AG08396 (cell line): ENCODE results near the gene GPR3.
"Not testable (repeated sequence)": the region's sequence is repeated elsewhere in the genome, so short reads cannot be mapped to it uniquely, and the experiment has no call there.

Experiments
- DNase-seq: peaks from one replicate; pipeline ENCODE4 v3.0.0; 2012; ENCODE audit warnings: low spot score, mixed read lengths

Gene GPR3

DNA sequence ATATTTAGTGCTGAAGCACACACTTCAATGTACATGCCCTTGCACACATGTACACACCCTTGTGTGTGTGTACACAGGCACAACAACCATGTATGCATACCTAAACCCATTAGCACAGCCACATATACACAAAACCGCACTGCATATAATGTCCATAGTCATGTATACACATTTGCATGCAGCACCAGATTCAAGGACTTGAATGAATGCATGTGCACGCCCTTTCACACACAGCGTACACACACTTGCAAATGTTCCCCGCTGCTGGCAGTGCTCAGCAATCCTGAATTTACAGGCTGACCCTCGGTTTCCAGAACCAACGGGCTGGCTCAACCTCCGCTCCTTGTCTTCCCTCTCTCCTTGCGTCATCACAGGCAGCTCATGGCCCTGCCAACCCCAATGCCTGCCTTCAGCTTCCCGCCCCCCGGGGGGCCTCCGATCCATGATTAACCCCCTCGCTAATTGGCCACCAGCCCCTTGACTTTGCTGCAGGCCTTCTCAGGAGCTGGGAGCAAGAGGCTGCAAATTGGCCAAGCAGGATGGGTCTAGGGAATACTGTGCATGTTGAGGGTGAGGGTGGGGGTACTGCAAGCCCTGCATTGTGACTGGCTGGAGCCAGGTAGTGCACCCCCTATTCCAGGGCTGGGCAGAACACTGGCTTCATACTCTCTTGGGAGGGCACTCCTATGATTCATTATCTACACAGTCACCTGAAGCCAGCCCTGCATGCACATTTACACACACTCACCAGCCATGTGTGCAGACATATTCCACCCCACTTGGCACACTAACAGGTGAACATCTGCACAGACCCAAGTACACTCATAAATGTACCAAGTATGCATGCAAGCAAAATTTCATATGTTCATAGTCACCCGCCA, 7.9 kb downstream of the GPR3 start:
- DNase-seq = peak; percentile 21

GRCh38 chr1:27400963-27401341, 8.5 kb downstream of the GPR3 start:
- DNase-seq = no peak

DNA sequence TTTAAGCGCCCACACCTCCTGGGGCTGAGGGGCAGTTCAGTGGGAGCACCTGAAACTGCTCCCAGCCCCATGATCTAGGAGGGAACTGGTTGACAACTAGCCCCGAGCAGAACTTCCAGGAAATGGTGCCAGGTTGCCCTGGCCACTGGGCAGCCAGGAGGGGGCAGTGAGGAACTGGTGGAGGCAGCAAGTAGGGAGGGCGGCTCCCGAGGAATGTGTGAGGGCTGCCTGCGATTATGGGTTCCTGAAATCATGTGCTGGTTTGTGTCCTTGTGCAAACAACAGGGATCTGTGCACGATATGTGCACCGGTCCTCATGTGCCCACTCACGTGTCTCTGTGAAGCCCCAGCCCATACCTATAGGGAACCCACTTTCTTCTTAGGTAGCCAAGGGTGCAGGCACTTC, 9.9 kb downstream of the GPR3 start:
- DNase-seq = peak; percentile 72

DNA sequence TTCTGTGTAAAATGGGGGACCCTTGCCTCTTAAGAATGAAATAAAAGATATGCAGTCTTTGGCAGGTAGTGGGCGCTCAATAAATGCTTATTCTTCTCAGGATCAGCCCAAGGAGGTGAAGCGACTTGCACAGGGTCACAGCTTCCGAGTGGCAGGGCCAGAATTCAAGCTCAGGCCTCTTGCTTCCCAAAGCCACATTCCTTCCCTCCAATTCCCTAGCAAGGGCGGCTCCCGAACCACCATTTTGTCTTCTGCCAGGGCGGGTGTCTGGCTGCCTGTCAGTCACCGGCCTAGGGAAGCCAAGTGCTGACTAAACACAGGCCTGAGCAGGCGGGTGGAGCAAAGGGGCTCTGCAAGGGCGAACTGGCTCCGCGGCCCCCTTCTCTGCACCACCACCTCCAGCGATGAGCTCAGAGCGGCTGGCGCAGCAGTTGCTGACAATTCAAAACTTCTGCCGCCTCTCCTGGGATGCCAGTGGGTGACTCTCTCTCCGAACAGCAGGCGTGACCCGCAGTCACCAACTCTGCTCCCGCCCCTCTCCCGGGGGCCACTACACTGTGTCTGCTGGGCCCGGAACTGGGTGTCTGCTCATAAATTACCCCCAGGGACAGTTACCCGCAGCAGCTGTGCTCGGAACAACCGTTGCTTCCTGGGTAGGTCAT, 10.8 kb downstream of the GPR3 start:
- DNase-seq = peak; percentile 58

- DNase-seq = no peak
Measured at GRCh38 chr1:27403931-27404330, 11.5 kb downstream of the GPR3 start.

DNA sequence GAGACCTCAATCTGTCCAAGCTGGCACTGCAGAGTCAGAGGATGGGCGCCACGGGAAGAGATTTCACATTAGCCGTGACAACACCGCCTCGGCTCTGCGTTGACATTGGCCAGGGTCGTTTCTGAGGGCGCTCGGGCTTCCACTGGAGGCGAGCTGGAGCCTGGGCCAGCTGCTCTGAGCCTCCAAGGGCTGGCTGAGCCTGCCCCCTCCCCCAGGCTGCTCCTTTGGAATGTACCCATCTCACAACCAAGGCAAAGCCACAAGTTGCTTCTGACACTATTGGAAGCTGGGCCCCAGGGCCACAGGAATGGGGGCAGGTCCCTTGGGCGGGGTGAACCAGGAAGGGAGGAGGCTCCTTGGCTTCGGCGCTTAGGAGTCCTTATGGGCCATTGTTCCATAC, 12.7 kb downstream of the GPR3 start:
- DNase-seq = peak; percentile 65

GRCh38 chr1:27405598-27406361, 13.4 kb downstream of the GPR3 start:
- DNase-seq = not testable (repeated sequence)

- no peak for DNase-seq
Measured at GRCh38 chr1:27406362-27406680, 13.9 kb downstream of the GPR3 start.

GRCh38 chr1:27406791-27407190, 14.4 kb downstream of the GPR3 start:
- DNase-seq = not testable (repeated sequence)

- DNase-seq = no peak
Measured at GRCh38 chr1:27408151-27408550, 15.7 kb downstream of the GPR3 start.

- no peak for DNase-seq
Measured at GRCh38 chr1:27409669-27410068, 17.2 kb downstream of the GPR3 start.

GRCh38 chr1:27410709-27411108, 18.3 kb downstream of the GPR3 start:
- no peak for DNase-seq

GRCh38 chr1:27412502-27412901, 20.1 kb downstream of the GPR3 start:
- no peak for DNase-seq

DNA sequence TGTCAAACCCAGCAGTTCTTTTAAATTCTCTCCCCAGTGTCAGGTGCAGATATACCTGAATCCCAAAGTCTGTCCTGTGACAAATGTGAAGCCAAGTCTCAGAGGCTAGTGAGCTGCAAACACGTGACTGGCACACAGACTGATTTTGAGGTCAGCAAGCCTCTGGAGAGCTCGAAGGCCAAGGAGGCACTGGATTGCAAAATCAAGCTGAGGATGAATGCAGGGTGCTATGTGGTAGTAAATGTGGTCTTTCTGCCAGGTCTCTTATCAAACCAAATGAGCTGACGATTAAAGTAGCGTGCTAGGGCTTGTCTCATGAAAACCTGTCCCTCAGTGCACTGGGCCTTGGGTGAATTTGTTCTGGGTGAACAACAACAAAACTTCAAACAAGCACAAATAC, 20.6 kb downstream of the GPR3 start:
- no peak for DNase-seq

- DNase-seq = no peak
Measured at GRCh38 chr1:27414091-27414490, 21.7 kb downstream of the GPR3 start.

GRCh38 chr1:27416387-27417111, 24.1 kb downstream of the GPR3 start:
- DNase-seq = peak; percentile 50

GRCh38 chr1:27417713-27418112, 25.3 kb downstream of the GPR3 start:
- DNase-seq = no peak

DNA sequence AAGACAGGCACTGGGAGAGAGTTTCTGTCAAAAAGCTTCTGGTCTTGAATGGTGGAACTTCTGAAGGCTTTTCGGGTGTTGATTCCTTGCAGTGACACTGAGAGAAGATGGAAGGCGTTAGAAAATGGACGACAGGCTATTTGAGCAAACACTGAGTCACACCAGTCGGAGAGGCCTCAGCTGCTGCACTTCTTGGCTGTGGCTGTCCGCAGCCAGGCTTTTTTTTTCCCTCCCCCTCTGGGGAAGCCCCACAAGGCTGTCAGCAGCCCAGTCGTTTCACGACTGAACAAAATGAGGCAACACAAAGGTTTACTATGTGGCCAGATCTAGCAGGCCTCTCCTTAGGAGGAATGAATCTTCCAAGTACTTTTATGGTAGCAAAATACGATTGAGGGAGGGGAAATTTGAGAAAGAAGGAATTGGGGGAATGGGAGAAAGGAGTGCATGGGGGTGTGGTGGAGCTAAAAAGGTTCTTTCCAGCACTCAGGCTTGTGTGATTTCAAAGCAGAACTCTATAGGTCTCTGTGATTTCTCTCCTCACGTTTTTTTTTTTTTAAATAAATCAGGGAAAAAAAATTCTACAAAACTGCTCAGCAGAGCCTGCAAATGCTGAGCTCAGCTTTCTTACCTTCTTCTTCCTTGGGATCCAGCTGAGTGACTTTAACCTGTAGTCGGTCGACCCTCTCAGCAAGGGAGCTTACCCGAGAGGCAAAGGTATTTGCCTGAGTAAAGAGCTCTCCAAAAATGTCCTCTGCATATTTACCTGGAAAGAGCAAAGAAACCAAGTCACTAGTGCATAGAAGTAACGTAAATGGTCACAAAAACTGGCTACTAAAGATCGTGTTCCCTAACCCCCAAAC, 26.1 kb downstream of the GPR3 start:
- DNase-seq = peak; percentile 89

DNA sequence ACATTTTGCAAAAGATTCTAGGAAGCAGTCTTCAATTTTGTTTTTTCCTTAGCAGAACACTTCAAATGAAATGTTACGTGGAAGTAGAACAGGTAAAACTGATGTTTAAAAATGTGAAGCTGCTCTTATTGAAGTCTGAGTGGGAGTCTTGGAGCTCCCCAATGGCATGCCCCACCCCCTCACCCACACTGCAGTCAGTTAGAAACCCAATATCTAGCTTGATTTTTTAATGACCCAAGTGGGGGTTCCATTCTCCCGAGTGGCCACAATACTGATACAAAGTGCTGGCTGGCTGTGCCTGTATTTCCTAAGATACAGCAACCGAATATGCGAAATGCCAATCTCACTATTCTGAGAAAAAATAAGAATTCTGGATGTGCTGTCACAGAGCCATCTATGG, 31.3 kb downstream of the GPR3 start:
- no peak for DNase-seq

GRCh38 chr1:27427329-27427728, 34.9 kb downstream of the GPR3 start:
- DNase-seq = no peak

DNA sequence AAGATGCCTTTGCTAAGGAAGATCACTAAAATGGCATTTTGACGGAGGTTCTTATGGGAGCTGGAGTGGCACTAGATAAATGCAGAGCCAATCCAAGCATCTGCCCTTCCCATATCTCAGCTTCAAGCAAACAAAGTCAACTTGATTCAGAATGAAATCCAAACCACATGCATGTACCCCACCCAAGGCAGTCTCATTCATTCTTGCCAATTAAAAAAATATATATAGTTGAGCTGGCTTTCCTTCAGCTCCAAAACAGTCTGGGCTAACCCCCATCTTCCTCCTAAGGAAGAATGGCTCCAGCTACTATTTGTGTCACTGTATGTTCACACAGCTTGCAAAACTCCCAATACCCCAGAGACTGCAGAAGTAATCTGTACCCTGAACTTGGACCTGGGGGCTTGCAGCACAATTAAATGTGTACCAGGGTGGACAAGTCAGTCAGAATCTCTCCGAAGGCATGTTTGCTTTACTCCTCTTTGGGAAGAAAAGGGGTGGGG, 35.4 kb downstream of the GPR3 start:
- DNase-seq = no peak
